GM13976 (cell line): ENCODE measurements around the gene GLRA2.

Experiments
- DNase-seq: peaks from one replicate; pipeline ENCODE4 v3.0.0; 2012; ENCODE audit warnings: low spot score
- in situ Hi-C: fragments of 300-500 bp; cut with MboI; formaldehyde crosslinking; loops from one replicate; pipeline ENCODE4 v1.12.0; 2022; ENCODE audit warnings: low sequenced_read_pairs, mixed read lengths, inconsistent platforms; ENCODE audit not compliant: unreplicated experiment
- TF ChIP-seq, protein P1 (sequence below): IDR thresholded peaks from 2 replicates; pipeline ENCODE4 v1.5.1; 2012; ENCODE audit warnings: borderline replicate concordance, mild to moderate bottlenecking; ENCODE audit not compliant: insufficient read depth; ENCODE audit errors: extremely low read depth, missing control alignments, control extremely low read depth

The GLRA2 gene

DNA sequence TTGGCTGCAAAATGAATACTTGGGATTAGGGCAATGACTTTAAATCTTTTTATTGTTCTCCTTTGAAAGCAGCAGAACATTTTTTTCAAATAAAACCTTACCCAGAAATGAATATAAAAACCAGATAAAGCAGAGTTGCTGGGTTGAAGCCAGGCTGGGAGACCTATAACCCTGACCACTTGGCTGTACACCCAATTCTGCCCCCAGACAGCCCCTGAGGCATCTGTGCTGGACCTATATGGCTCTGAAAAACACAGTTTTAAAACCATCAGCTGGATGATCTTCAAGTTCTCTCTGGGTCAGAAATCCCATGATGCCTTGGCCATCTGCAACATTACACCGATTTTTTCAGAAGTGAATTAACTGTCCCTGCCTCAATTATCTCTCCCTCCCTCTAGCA, 23.7 kb upstream of the GLRA2 start:
- TF ChIP-seq, protein P1, sequence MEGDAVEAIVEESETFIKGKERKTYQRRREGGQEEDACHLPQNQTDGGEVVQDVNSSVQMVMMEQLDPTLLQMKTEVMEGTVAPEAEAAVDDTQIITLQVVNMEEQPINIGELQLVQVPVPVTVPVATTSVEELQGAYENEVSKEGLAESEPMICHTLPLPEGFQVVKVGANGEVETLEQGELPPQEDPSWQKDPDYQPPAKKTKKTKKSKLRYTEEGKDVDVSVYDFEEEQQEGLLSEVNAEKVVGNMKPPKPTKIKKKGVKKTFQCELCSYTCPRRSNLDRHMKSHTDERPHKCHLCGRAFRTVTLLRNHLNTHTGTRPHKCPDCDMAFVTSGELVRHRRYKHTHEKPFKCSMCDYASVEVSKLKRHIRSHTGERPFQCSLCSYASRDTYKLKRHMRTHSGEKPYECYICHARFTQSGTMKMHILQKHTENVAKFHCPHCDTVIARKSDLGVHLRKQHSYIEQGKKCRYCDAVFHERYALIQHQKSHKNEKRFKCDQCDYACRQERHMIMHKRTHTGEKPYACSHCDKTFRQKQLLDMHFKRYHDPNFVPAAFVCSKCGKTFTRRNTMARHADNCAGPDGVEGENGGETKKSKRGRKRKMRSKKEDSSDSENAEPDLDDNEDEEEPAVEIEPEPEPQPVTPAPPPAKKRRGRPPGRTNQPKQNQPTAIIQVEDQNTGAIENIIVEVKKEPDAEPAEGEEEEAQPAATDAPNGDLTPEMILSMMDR, result no peak
- DNase-seq, result no peak
- in situ Hi-C loops, result no loop called here

DNA sequence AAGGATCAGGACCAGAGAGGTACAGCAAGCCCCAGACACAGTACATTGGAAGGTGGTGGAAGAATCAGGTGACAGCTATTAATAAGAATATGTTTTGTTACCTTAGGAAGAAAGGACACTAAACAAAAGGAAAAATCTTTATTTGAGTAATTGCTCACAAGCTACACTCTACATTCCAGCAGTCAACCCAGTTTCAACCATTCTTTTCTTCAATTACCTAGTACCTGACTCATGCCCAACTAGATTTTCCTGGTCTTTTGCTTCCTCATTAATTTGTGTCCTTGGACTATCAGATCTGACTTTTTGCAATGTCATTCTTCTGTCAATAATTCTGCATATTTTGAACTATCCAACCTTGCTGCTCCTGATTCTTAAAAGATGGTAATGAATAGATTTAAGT, 22.5 kb upstream of the GLRA2 start:
- no peak for DNase-seq
- in situ Hi-C loops, result no loop called here
- TF ChIP-seq, protein P1, result no peak

DNA sequence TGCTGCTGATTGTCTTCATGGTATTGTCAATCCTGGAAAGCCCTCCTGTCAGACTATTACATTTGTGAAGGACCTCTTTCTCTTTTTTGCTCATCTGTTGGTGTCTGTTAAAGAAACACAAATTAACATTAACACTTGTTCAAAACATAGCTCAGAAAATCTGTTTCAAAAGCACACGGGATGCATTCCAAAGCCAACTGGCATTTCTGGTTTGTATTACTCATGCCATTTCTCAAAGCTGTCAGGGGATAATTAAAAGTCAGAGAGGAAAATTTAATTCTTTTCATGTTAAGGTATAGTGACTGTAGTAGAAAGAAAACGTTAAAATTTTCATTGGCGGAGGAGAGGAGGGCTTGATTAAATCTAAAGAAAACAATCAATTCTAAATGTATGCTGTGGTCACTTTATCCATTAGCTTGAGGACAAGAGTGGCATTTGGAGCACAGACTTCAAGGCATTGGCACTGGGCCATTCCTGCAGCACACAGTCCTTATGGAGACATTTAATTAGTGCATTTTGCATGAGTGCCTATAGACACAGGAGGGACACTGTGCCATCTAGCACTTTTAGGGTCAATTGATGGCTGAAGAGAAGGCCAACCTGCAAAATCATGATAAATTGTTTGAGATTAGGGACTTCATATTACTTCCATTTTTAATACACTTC, 21.2 kb upstream of the GLRA2 start:
- in situ Hi-C loops, result no loop called here
- TF ChIP-seq, protein P1, result no peak
- DNase-seq, result no peak

DNA sequence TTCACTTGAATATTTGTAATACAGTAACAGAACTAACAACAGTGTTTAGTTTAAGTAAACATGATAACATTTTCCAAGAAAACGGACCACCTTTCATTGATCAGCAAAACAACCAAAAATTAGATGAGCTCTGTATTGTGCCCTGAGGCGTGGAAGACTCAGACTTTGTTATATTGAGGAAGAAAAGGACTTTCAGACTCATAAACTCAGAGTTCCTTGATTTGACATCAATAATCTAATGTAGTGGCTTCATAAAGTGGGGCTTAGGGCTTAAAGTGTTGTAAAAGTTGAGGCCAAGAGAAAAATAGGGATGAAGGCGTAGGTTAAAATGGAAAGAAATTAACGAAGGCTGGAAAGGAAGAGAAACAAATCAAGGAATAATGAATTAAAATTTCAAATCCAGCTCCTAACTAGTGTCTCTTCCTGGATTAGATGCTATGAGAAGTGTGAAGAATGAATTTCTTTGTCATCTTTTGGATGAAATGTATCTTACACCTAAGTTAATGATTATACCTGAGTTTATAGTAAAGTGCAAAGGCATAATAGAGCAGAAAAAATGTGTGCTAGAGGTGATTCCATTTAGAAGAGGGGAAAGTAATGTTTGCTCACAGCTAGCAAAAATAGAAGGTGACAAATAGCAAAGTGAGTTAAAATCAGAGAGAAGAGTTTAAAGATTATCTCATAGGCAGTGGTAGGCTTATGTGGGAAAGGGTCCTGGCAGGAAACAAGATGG, 19.8 kb upstream of the GLRA2 start:
- TF ChIP-seq, protein P1, result no peak
- in situ Hi-C loops, result no loop called here
- no peak for DNase-seq

DNA sequence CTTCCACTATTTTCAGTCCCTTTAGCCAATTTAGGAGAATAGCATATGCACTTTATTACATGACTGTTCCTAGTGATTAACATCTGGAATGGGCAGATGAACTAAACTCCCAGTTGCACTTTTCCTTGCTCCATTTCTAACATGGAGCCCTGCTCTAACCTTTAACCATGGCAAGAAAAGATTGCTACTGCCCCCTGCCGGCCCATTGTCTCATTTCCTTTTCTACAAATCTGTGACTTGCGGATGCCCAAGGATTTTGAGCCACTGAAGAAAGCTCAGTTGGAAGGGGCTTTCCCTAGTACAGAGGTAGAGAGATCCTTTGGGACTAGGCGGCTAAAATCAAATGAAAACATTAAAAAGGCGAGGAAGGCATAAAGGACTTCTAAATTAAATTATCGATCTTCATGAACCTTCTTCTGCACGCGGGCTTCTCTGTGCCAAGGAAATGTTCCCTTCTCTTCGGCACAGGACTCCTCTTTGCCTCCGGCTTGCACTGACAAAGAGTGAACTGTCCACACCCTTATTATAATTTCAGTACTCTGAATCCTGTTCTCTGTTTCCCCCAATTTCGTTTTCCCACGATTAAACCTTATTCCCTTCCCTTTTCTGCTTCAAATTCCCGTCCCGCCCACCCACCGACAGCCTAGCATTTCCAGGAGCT, 577 bp upstream of the GLRA2 start:
- peak; percentile 5 for DNase-seq
- TF ChIP-seq, protein P1, result peak; percentile 43
- in situ Hi-C loops, result loop anchor here (25.0 kb wide), 1 partner anchor 441 kb away; no protein-coding TSS in a partner anchor

DNA sequence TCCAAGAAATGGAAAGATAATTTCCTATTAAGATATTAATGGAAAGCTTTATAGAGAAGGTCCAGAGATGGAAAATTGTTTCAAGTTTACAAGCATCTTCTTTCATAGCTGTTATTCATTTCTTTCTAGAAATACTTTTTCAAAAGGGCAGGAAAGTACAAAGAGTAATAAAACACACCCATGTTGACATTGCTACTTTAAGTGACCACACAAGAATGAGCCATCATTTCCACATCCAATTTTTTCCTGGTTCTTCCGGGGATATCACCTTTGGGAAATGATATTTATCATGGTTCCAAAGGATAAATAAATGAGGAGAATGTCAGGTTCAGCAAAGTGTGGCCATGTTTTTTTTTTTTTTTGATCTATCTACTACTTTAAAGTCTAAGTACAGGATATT, 4.5 kb downstream of the GLRA2 start:
- DNase-seq, result no peak
- TF ChIP-seq, protein P1, result no peak
- in situ Hi-C loops, result loop anchor here (25.0 kb wide), 1 partner anchor 447 kb away; no protein-coding TSS in a partner anchor
